Activated naive CD8-positive, alpha-beta T cell treated with anti-CD3 and anti-CD28 coated beads for 36 hours (primary cell): ENCODE data around the gene FLT3. TPM values are rescaled to one million over a fixed set of nuclear protein-coding genes. Genes with fewer than 3 reads are reported as not detected.
"Not testable (repeated sequence)": the region's sequence is repeated elsewhere in the genome, so short reads cannot be mapped to it uniquely, and the experiment has no call there.

Experiments used
- DNase-seq: peaks from one replicate; pipeline ENCODE4 v3.0.0; 2021
- H3K27ac Mint-ChIP-seq: one replicate; pipeline ENCODE4 v1.8.0; 2022; ENCODE audit warnings: mild to moderate bottlenecking, moderate library complexity, mixed read lengths
- H3K27me3 Mint-ChIP-seq: one replicate; pipeline ENCODE4 v1.8.0; 2022; ENCODE audit warnings: mild to moderate bottlenecking, mixed read lengths
- H3K36me3 Mint-ChIP-seq: one replicate; pipeline ENCODE4 v1.8.0; 2021; ENCODE audit warnings: mild to moderate bottlenecking, mixed read lengths
- H3K4me1 Mint-ChIP-seq: one replicate; pipeline ENCODE4 v1.8.0; 2021; ENCODE audit warnings: mixed read lengths
- H3K4me3 Mint-ChIP-seq: one replicate; pipeline ENCODE4 v1.8.0; 2022; ENCODE audit warnings: mild to moderate bottlenecking, moderate library complexity, mixed read lengths
- H3K9me3 Mint-ChIP-seq: one replicate; pipeline ENCODE4 v1.8.0; 2022; ENCODE audit warnings: mixed read lengths
- total RNA-seq, 2 experiments: library from RNA; stranded (reverse); gene quantifications; one replicate each; pipeline ENCODE4 v1.2.3, GENCODE V29; 2021

The FLT3 gene
- total RNA-seq, 2 experiments from 2014 or later, result 0.19 TPM; not detected in 1

DNA sequence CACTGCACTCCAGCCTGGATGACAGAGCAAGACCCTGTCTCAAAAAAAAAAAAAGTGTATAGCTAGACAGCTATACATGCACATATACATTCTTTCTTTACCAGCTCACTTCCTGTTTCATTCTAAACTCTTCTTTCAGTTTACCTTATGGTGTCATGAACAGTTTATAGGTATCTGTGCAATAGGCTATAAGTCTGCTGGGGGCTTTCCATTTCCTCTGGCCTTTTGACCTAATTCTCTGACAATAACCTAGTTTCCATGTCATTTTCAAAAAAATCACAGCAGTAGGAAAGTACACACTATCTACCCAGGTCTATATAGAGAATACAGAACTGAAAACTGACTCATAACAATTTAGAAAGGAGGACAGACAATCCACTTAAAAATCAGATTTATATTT lies 87.5 kb downstream of the FLT3 start:
- Mint-ChIP-seq H3K36me3 (no peaks in the 10 kb centered on the region), H3K9me3 (no peaks in the 10 kb centered on the region), H3K27me3 (peaks cover 3% of the 10 kb centered on the region), H3K4me3 (no peak overlapping the region), H3K27ac (no peak overlapping the region), H3K4me1 (peaks cover 7% of the 10 kb centered on the region)
- DNase-seq, result no peak

DNA sequence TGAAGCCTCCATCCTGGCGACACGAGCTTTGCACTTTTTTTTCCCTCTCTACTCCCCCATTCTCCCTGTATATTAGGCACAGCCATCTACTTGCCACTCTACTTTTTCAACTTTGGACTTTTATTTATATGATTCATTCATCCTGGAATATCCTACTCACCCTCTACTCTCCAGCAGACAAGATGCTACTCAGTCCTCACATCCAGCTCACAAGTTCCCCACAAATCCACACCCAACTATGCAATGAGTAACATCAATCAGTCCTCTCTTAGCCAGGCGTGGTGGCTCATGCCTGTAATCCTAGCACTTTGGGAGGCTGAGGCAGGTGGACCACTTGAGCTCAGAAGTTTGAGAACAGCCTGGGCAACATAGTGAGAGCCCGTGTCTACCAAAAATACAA lies 88.0 kb downstream of the FLT3 start:
- no peaks in the 10 kb centered on the region for H3K9me3 Mint-ChIP-seq
- DNase-seq, result no peak
- no peak overlapping the region for H3K4me3 Mint-ChIP-seq
- peaks cover 7% of the 10 kb centered on the region for H3K4me1 Mint-ChIP-seq
- no peaks in the 10 kb centered on the region for H3K36me3 Mint-ChIP-seq
- H3K27me3 Mint-ChIP-seq, result peaks cover 3% of the 10 kb centered on the region
- no peak overlapping the region for H3K27ac Mint-ChIP-seq

DNA sequence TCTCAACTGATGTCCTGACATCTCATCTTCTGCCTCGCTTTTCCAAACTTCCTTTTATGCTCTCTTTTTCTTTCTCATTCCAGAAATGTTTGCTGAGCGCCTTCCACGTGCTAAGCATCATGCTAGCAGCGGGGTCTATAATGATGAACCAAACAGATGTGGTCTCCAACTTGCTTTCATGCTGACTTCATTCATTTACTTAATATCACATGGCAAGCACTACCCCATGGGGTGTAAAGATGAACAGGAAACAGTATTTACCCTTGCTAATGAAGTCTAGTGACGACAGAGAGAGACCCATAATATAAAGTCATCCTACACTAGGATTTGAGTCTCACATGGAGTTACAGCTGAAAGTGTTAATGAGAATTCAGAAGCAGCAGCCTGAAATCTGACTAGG lies 90.3 kb downstream of the FLT3 start:
- H3K9me3 Mint-ChIP-seq, result no peaks in the 10 kb centered on the region
- H3K27me3 Mint-ChIP-seq, result peaks cover 3% of the 10 kb centered on the region
- H3K27ac Mint-ChIP-seq, result no peak overlapping the region
- no peak for DNase-seq
- no peaks in the 10 kb centered on the region for H3K36me3 Mint-ChIP-seq
- H3K4me1 Mint-ChIP-seq, result peaks cover 7% of the 10 kb centered on the region
- H3K4me3 Mint-ChIP-seq, result no peak overlapping the region

DNA sequence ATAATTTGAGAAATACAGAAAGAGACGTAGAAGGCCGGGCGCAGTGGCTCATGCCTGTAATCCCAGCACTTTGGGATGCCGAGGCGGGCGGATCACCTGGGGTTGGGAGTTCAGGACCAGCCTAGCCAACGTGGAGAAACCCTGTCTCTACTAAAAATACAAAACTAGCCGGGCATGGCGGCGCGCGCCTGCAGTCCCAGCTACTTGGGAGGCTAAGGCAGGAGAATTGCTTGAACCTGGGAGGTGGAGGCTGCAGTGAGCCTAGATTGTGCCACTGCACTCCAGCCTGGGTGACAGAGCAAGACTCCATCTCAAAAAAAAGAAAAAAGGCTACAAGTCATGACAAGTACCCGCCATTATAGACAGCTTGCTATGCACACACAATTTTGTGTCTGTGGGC lies 95.4 kb downstream of the FLT3 start:
- not testable (repeated sequence) for DNase-seq, H3K9me3 Mint-ChIP-seq

DNA sequence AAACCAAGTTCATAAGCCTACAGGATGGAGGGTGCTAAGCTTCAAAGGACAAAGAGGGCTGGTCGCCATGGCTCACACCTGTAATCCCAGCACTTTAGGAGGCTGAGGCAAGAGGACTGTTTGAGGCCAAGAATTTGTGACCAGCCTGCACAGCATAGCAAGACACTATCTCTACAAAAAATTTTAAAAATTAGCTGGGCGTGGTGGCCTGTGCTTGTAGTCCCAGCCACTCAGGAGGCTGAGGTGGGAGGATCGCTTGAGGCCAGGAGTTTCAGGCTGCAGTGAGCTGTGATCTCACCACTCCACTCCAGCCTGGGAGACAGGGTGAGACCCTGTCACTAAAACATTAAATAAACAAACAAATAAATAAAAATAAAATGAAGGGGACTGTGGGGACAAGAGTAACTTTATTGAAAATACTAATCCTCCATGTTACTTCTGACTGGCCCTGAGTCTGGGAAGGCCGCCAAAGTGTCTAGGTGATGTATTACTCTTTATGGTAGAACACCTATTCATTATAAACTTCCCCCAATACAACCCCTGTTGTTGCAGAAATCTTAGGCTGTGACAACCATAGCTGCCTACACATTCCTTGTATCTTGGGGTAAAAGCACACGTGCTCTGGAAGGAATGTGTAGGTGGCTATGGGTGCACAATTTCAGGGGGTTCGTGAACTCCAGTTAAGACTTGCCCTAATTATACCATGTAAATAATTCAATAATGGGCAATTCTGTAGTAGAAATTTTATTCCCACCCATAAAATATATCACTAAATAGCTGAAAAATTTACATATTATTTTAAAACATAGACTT lies 97.3 kb downstream of the FLT3 start:
- no peaks in the 10 kb centered on the region for H3K9me3 Mint-ChIP-seq
- no peak overlapping the region for H3K27ac Mint-ChIP-seq
- no peak for DNase-seq
- no peak overlapping the region for H3K4me3 Mint-ChIP-seq
- no peaks in the 10 kb centered on the region for H3K36me3 Mint-ChIP-seq
- no peaks in the 10 kb centered on the region for H3K4me1 Mint-ChIP-seq
- no peaks in the 10 kb centered on the region for H3K27me3 Mint-ChIP-seq

More for the DNA sequence above, 95.4 kb downstream of the FLT3 start:
- not testable (repeated sequence) for H3K27me3 Mint-ChIP-seq, H3K4me1 Mint-ChIP-seq, H3K36me3 Mint-ChIP-seq, H3K27ac Mint-ChIP-seq, H3K4me3 Mint-ChIP-seq

DNA sequence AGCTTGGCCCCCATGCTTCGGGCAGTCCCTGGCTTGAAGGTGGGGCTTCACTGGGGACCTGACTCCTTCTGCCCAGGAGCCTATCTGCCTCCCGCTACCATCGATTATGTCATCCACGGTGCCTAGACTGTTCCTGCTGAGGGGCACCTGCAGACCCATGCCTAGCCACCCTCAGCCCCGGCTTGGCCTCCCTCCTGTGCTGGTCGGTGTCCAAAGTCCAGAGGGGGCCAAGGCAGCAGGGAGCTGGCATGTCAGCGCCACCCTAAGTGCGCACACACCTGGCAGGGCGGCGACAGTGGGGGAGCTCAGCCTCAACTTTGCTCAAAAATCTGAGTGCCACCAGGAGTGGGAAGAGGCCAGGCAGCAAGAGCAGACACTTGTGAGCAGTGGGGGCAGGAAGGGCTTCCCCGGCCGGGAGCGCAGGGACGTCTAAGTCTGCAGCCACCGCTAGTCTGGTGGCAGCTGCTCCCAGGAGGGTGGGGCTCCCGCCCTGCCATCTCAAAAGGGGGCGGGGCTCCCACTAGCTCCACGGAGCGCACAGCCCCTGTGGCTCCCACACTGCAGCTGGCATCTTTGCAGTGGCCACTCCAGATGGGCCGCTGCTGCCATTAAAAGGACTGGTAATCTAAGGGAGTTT lies 98.4 kb downstream of the FLT3 start:
- Mint-ChIP-seq H3K36me3 (no peaks in the 10 kb centered on the region), H3K9me3 (no peaks in the 10 kb centered on the region), H3K4me1 (no peaks in the 10 kb centered on the region), H3K27me3 (no peaks in the 10 kb centered on the region), H3K4me3 (no peak overlapping the region), H3K27ac (no peak overlapping the region)
- DNase-seq, result no peak

DNA sequence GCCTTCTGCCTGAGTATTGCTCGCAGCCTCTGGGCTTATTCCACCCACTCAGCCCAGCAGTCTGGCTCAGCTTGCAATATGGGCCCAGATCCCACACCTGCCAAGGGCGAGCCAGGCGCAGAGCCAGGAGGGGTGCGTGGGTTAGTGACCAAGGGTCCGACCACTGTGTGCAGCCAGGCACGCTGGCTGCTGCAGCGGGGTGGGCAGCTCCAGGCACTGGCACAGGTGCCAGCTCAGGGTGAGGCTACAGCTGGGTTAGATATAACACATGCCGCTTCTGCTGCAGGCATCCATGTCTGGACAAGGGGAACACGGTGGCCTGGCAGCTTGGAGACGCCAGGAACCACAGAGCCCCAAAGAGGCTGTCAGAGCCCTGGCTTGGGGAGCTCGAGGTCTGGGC lies 99.3 kb downstream of the FLT3 start:
- H3K4me1 Mint-ChIP-seq, result no peaks in the 10 kb centered on the region
- no peaks in the 10 kb centered on the region for H3K9me3 Mint-ChIP-seq
- no peaks in the 10 kb centered on the region for H3K36me3 Mint-ChIP-seq
- H3K27me3 Mint-ChIP-seq, result no peaks in the 10 kb centered on the region
- no peak overlapping the region for H3K4me3 Mint-ChIP-seq
- DNase-seq, result no peak
- H3K27ac Mint-ChIP-seq, result no peak overlapping the region

DNA sequence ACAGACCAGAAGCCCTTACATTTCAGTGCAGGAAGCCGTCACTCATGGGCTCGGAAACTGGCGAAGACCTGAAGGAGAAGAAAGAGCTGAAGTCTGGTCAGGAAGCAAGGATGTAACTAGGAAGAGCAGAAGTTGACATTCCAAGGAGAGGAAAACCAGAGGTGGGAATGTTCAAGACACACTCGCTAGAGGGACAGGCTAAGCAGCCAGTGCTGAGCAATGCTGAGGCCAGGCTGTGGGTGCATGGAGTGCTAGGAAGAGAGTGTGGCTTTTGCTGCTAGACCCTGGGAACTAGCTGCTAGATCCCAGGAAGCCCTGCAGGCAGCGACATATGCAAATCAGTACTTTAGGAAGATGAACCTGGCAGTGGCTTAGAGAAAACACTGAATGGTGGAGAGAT lies 99.8 kb downstream of the FLT3 start:
- no peaks in the 10 kb centered on the region for H3K27me3 Mint-ChIP-seq
- no peaks in the 10 kb centered on the region for H3K9me3 Mint-ChIP-seq
- no peak for DNase-seq
- no peaks in the 10 kb centered on the region for H3K36me3 Mint-ChIP-seq
- H3K4me1 Mint-ChIP-seq, result no peaks in the 10 kb centered on the region
- H3K4me3 Mint-ChIP-seq, result no peak overlapping the region
- H3K27ac Mint-ChIP-seq, result no peak overlapping the region

DNA sequence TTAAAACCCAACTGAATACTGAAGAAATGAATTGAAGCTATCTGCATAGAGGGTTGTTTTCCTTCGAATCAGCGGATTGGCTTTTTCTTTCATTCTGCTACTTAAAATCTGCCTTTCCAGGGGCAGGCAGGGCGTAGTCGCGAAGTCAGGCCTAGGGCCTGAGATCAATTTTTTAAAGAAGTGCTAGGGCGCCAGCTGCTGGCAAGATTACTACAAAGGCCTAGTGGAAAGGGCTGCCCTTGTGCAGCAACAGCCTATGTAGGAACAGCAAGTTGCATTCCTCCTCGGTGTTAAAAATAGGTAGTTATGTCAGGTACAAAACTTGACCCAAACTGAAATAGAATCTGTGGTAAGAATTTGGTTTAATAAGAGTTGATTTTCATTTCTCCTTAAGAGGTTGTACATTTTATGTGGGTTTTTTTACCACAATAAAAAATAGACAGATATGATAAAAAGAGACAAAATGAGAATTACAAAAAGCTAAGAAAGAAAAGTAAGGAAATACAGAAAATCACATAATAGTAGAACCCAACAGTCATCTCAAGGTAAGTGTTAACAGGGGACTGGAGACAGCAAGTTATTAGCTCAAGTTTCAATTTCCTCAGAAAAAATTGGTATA lies 102.4 kb downstream of the FLT3 start:
- Mint-ChIP-seq H3K27me3 (no peaks in the 10 kb centered on the region), H3K27ac (no peak overlapping the region), H3K4me3 (no peak overlapping the region), H3K36me3 (no peaks in the 10 kb centered on the region), H3K4me1 (no peaks in the 10 kb centered on the region), H3K9me3 (no peaks in the 10 kb centered on the region)
- DNase-seq, result no peak

DNA sequence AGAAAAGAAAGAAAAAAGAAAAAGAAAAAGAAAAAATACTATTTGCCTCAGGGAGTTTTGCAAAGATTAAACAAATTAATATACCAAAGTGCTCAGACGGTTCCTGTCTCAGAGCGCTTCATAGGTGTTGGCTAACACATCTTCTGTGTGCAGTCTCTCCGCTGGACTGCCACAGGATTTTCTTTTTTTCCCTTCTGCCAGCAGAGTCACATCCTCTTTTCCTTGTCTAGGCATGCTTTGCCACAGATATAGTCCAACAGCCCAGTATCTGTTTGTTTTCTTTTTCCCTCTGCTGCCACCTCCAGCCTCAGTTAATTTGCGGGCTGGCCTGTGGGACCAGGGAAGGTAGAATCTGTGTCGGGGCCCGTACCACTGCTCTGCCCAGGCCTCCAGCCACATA lies 108.5 kb downstream of the FLT3 start:
- no peaks in the 10 kb centered on the region for H3K36me3 Mint-ChIP-seq
- H3K9me3 Mint-ChIP-seq, result no peaks in the 10 kb centered on the region
- DNase-seq, result no peak
- H3K27me3 Mint-ChIP-seq, result peaks cover 6% of the 10 kb centered on the region
- no peaks in the 10 kb centered on the region for H3K4me1 Mint-ChIP-seq
- H3K27ac Mint-ChIP-seq, result no peak overlapping the region
- H3K4me3 Mint-ChIP-seq, result no peak overlapping the region

DNA sequence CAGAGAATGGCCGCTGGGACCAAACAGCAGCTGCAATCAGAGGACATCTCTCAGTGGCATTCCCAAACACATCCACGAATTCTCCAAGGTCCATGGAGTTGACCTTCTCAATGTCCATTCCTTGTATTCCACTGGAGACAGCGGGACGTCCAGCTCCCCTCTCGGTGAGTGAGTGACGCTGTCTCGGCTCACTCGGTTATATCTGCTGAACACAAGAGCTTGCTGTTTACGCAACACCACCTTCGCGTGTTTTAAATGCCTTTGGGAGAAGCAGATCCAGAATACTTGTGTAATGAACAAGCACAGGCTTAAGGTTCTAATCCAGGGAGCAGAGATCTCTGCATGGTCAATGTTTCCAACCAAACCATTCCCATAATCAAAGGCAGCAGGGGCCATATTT lies 111.9 kb downstream of the FLT3 start, which contains the start of gene URAD:
TSS of gene URAD (minus strand) at position 174 of the 400 bp plus-strand sequence. CDS start at position 118, 56 bp downstream.
- DNase-seq, result no peak
- Mint-ChIP-seq H3K36me3 (no peaks in the 10 kb centered on the region), H3K4me1 (peaks cover 2% of the 10 kb centered on the region), H3K4me3 (no peak within 1 kb of the TSS), H3K27ac (no peak within 1 kb of the TSS), H3K27me3 (peaks cover 15% of the 10 kb centered on the region), H3K9me3 (no peaks in the 10 kb centered on the region)

DNA sequence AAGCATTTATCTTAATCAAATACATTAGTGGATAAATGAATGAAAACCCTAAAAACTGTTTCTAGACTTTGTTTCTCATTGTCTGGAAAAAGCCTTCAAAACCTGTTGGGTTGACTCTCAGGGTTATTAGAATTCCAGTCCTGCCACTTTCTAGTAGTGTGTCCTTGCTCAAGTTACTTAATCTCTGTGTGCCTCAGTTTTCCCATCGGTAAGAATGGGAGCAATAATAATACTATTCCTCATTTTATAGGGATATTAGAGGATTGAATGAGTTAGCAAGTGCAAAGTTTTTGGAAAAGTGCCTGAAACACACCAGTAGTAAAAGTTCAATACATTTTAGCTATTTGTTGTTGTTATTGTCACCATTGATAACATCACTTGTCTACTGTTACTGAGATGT lies 114.8 kb downstream of the FLT3 start:
- Mint-ChIP-seq H3K4me1 (peaks cover 4% of the 10 kb centered on the region), H3K27ac (no peak overlapping the region), H3K4me3 (no peak overlapping the region), H3K9me3 (no peaks in the 10 kb centered on the region), H3K36me3 (no peaks in the 10 kb centered on the region), H3K27me3 (peaks cover 44% of the 10 kb centered on the region)
- no peak for DNase-seq

DNA sequence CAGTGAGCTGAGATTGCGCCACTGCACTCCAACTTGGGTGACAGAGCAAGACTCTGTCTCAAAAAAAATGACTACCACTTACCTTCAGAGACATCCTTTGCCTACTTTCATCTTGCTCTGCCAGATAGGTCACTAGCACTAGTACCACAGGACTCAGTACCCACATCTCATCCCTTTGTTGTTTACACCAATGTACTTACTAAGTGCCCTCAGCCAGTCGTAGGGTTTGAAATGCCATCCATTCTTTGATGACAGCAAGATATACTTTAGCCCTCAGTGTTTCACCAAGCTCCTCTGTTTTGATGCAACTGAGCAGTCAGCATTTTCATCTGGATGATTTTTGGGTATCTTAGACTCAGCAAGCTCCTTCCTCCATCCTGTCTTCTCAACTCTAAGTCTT lies 118.0 kb downstream of the FLT3 start:
- Mint-ChIP-seq H3K27me3 (peaks cover 68% of the 10 kb centered on the region), H3K4me3 (no peak overlapping the region), H3K9me3 (no peaks in the 10 kb centered on the region), H3K4me1 (peaks cover 14% of the 10 kb centered on the region), H3K27ac (no peak overlapping the region), H3K36me3 (no peaks in the 10 kb centered on the region)
- DNase-seq, result no peak

DNA sequence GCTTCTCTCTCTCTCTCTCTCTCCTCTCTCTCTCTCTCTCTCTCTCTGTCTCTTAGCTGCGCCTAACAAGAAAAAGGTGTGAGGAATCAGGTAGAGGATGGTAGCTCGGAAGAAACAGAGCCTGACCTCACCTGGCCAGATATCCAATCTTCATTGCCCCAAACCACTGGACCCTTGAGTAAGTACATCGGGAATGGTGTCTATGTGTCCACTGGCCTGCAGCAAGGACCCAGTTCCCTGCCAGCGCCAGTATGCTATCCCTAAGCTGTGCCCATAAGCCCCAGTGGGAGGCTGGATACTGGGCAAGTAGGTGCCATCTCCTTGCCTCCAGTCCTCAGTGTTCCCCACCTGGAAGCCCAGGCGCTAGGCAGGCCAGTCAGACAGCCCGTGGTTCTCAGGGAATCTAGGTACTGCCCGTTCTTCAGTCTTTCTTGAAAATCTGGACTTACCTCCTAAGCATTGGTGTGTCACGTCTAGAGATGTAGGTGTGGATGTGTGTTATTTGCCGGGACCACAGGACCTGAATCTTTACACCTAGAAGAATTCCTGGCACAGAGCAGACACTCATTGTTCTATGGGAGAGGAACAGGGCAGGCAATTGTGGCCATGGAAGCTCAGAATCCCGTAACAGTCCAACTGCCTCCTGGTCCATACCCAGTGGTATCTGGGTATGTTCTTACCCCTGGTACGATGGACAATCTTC lies 119.2 kb downstream of the FLT3 start:
- Mint-ChIP-seq H3K27me3 (peaks cover 76% of the 10 kb centered on the region), H3K4me1 (peaks cover 15% of the 10 kb centered on the region), H3K27ac (no peak overlapping the region), H3K36me3 (no peaks in the 10 kb centered on the region), H3K4me3 (no peak overlapping the region), H3K9me3 (no peaks in the 10 kb centered on the region)
- no peak for DNase-seq
